ENCODE data around the gene BBLN.

Gene BBLN

DNA sequence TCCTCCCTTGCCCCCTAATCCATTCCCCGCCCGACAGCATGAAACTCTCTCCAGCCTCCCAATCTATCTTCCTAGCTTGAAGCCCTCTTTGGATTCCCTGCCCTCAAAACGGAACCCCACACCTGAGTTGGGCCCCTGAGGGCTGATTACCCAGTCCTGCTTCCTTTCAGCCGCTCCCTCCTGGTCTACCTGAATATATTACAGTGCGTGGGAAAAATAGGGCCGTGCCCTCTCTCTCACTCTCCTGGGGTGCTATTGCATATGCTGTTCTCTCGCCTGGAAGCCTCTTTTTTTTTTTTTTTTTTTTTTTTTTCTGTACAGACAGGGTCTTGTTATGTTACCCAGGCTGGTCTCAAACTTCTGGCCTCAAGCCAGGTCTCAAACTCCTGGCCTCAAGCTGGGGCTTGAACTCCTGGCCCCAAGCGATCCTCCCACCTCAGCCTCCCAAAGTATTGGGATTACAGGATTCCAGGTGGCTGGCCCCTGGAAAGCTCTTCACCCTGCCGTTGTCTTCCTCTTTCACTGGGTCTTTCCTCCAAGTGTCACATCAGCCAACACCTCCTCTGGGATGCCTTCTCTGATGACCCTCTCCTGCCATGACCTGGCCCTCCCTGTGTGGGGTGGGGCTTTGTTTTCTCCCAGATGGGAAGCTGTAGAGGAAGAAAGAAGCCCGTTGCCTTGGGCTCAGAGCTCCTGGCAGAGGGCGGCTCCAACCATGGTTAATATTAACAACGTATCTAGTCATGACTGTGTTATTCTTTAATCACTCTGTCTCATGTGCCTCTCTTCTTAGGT is 51.3 kb downstream of the BBLN start:
- DNase-seq = no peak

DNA sequence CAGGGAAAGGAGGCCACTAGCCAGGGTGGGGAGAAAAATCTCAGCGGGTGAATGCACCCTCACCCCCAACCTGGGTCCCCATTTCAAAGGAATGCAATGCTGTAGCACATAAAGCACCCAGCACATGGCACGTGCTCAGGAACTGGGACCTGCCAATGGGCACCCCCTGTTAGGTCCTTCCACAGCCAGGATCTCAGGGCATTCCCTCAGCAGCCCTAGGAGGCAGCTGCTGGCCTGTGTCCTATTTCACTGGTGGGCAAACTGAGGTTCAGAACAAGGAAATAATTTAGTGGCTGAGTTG is 51.9 kb downstream of the BBLN start:
- no peak for DNase-seq
